Measurements from ENCODE around the gene PIGQ.
A peak's percentile ranks its signal among the peaks of the same experiment; 100 is the strongest.

The PIGQ gene

DNA sequence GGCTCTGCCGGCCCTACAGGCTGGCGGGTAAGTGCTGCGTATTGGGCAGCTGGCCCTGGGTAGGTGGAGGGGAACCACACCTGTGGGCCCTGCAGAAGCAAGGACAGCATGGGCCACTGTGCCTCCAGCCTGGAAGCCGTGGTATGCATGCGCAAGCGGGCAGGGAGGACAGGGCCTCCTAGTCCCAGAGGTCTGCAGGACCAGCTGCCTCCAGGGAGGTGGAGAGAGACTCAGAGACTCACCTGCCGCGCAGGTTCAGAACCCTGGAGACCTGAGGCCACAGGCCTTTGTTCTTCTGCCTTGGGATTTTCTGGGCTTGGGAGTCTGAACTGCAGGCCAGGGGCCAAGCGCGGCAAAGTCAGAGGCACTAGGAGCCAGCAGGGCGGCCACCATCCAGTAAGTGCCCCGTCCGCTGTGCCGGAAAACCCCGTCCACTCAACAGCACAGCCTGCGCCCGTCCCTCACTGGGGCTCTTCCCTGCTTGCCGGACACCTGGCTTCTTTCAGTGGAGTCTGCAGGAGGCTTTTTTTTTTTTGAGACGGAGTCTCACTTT, 11.3 kb downstream of the PIGQ start:
- WGBS (ENCODE audit: extremely low coverage, insufficient coverage, insufficient read length), result no CpG with 5 or more reads among the region's 19 CpGs
- no peaks in the 10 kb centered on the region for H3K79me2 ChIP-seq (ENCODE audit: control insufficient read depth, insufficient read depth, low read length, poor library complexity)
- no peak overlapping the region for H3K14ac ChIP-seq (ENCODE audit: low read length)
- no peaks in the 10 kb centered on the region for H3K79me1 ChIP-seq (ENCODE audit: low read length)
- H3K27me3 ChIP-seq (ENCODE audit: insufficient read depth, low read length), result no peaks in the 10 kb centered on the region
- H3K4me3 ChIP-seq (ENCODE audit: low read depth, low read length), result no peak overlapping the region
- H2AFZ ChIP-seq (ENCODE audit: insufficient read depth, low read length, poor library complexity), result no peak overlapping the region
- no peak overlapping the region for H3K27ac ChIP-seq (ENCODE audit: low read depth, low read length)
- H4K91ac ChIP-seq (ENCODE audit: low read depth, low read length), result no peak overlapping the region
- H3K4me2 ChIP-seq (ENCODE audit: low read length), result no peak overlapping the region
- H2BK120ac ChIP-seq (ENCODE audit: insufficient read depth, low read length, poor library complexity), result no peak overlapping the region
- H3K4me1 ChIP-seq (ENCODE audit: control insufficient read depth in 1 of 2, insufficient read depth in 2 of 2, low read length in 2 of 2), result no peaks in the 10 kb centered on the region
- H2BK12ac ChIP-seq (ENCODE audit: low read length), result no peak overlapping the region
- no peak overlapping the region for H3K23ac ChIP-seq (ENCODE audit: low read length)
- H3K18ac ChIP-seq (ENCODE audit: low read length), result no peak overlapping the region
- no peak overlapping the region for H2AK5ac ChIP-seq (ENCODE audit: low read length)
- H3K4ac ChIP-seq (ENCODE audit: low read depth, low read length), result no peak overlapping the region
- no peak overlapping the region for H2BK5ac ChIP-seq (ENCODE audit: low read depth, low read length, poor library complexity)
- peaks cover 15 to 20% of the 10 kb centered on the region in 2 experiments for H3K36me3 ChIP-seq (ENCODE audit: control insufficient read depth in 1 of 2, insufficient read depth in 2 of 2, low read length in 2 of 2)
- H4K12ac ChIP-seq (ENCODE audit: low read depth, low read length), result no peak overlapping the region
- peak in 1 of 2 donors; percentile 43 for DNase-seq
- peaks cover 11% of the 10 kb centered on the region for H3K9me3 ChIP-seq (ENCODE audit: insufficient read depth, low read depth, low read length)
- H4K8ac ChIP-seq (ENCODE audit: low read depth, low read length), result no peak overlapping the region
- H3K9ac ChIP-seq (ENCODE audit: low read length), result no peak overlapping the region

DNA sequence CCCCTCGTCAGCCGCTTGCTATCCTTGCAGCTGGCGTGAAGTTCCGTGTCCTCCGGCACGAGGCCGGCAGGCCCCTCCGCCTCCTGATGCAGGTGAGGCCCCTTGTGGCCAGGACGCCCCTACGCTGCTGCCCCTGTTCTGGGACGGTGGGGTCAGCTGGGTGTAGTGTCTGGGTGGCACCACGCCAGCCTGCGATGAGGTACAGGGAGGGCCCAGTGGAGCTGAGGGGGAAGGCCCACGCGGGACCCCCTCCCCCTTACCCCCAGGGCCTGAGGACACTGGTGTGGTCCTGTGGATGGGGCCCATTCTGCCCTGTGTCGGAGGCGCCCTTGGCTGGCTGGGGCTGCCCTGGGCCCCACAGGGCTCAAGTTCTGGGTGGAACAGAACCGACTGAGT, 12.4 kb downstream of the PIGQ start:
- Histone ChIP-seq H2BK12ac (ENCODE audit: low read length) (no peak overlapping the region), H2AFZ (ENCODE audit: insufficient read depth, low read length, poor library complexity) (no peak overlapping the region), H3K18ac (ENCODE audit: low read length) (no peak overlapping the region), H3K27me3 (ENCODE audit: insufficient read depth, low read length) (no peaks in the 10 kb centered on the region), H3K36me3 (ENCODE audit: control insufficient read depth in 1 of 2, insufficient read depth in 2 of 2, low read length in 2 of 2) (peaks cover 11 to 19% of the 10 kb centered on the region in 2 experiments), H3K9ac (ENCODE audit: low read length) (no peak overlapping the region), H4K12ac (ENCODE audit: low read depth, low read length) (no peak overlapping the region), H4K91ac (ENCODE audit: low read depth, low read length) (no peak overlapping the region), H2BK120ac (ENCODE audit: insufficient read depth, low read length, poor library complexity) (no peak overlapping the region), H2AK5ac (ENCODE audit: low read length) (no peak overlapping the region), H2BK5ac (ENCODE audit: low read depth, low read length, poor library complexity) (no peak overlapping the region), H3K14ac (ENCODE audit: low read length) (no peak overlapping the region), H3K79me2 (ENCODE audit: control insufficient read depth, insufficient read depth, low read length, poor library complexity) (no peaks in the 10 kb centered on the region), H3K79me1 (ENCODE audit: low read length) (no peaks in the 10 kb centered on the region), H4K8ac (ENCODE audit: low read depth, low read length) (no peak overlapping the region), H3K9me3 (ENCODE audit: insufficient read depth, low read depth, low read length) (peaks cover 8% of the 10 kb centered on the region), H3K4me3 (ENCODE audit: low read depth, low read length) (no peak overlapping the region), H3K23ac (ENCODE audit: low read length) (no peak overlapping the region), H3K27ac (ENCODE audit: low read depth, low read length) (no peak overlapping the region), H3K4me2 (ENCODE audit: low read length) (no peak overlapping the region), H3K4me1 (ENCODE audit: control insufficient read depth in 1 of 2, insufficient read depth in 2 of 2, low read length in 2 of 2) (no peaks in the 10 kb centered on the region), H3K4ac (ENCODE audit: low read depth, low read length) (no peak overlapping the region)
- no peak for DNase-seq
- WGBS (ENCODE audit: extremely low coverage, insufficient coverage, insufficient read length), result no CpG with 5 or more reads among the region's 18 CpGs

DNA sequence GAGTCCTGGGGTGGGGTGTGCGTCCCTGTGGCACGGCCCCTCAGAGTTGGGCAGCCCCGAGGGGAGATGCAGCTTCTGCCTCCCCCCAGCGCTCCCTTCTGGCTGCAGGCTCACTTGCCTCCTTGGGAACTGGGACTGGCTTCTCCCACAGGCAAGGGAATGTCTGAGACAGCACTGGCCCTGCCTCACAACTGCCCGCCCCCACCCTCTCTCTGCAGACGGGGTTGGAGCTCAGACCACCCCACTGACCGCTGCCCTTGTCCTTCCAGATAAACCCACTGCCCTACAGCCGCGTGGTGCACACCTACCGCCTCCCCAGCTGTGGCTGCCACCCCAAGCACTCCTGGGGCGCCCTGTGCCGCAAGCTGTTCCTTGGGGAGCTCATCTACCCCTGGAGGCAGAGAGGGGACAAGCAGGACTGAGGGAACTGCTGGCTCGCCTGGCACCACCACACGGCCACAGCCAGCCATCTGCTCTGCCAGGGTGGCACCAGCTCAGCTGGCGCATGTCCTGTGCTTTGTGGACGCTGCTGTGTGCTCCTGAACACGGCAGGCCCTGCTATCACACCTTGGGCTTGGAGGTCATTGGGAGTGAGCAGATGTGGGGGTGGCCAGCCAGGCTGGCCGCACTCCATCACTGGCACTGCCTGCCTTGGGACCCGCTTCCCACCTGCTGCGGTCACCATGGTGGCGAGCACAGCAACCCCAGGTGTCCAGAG, 13.0 kb downstream of the PIGQ start:
- H3K9ac ChIP-seq (ENCODE audit: low read length), result no peak overlapping the region
- no peak overlapping the region for H4K12ac ChIP-seq (ENCODE audit: low read depth, low read length)
- H3K27me3 ChIP-seq (ENCODE audit: insufficient read depth, low read length), result no peaks in the 10 kb centered on the region
- no peaks in the 10 kb centered on the region for H3K79me1 ChIP-seq (ENCODE audit: low read length)
- peaks cover 11 to 17% of the 10 kb centered on the region in 2 experiments for H3K36me3 ChIP-seq (ENCODE audit: control insufficient read depth in 1 of 2, insufficient read depth in 2 of 2, low read length in 2 of 2)
- no peak overlapping the region for H3K4me3 ChIP-seq (ENCODE audit: low read depth, low read length)
- no peak overlapping the region for H3K23ac ChIP-seq (ENCODE audit: low read length)
- no peak overlapping the region for H4K8ac ChIP-seq (ENCODE audit: low read depth, low read length)
- no peak overlapping the region for H3K14ac ChIP-seq (ENCODE audit: low read length)
- H2BK120ac ChIP-seq (ENCODE audit: insufficient read depth, low read length, poor library complexity), result no peak overlapping the region
- H3K18ac ChIP-seq (ENCODE audit: low read length), result no peak overlapping the region
- no peak overlapping the region for H2AK5ac ChIP-seq (ENCODE audit: low read length)
- no peak overlapping the region for H3K4me2 ChIP-seq (ENCODE audit: low read length)
- no peaks in the 10 kb centered on the region for H3K79me2 ChIP-seq (ENCODE audit: control insufficient read depth, insufficient read depth, low read length, poor library complexity)
- no peak overlapping the region for H2AFZ ChIP-seq (ENCODE audit: insufficient read depth, low read length, poor library complexity)
- no peak overlapping the region for H4K91ac ChIP-seq (ENCODE audit: low read depth, low read length)
- H3K4me1 ChIP-seq (ENCODE audit: control insufficient read depth in 1 of 2, insufficient read depth in 2 of 2, low read length in 2 of 2), result peaks cover 0 to under 1% of the 10 kb centered on the region in 2 experiments
- no CpG with 5 or more reads among the region's 21 CpGs for WGBS (ENCODE audit: extremely low coverage, insufficient coverage, insufficient read length)
- no peak overlapping the region for H2BK12ac ChIP-seq (ENCODE audit: low read length)
- DNase-seq, result no peak
- H2BK5ac ChIP-seq (ENCODE audit: low read depth, low read length, poor library complexity), result no peak overlapping the region
- H3K27ac ChIP-seq (ENCODE audit: low read depth, low read length), result no peak overlapping the region
- peaks cover 8% of the 10 kb centered on the region for H3K9me3 ChIP-seq (ENCODE audit: insufficient read depth, low read depth, low read length)
- H3K4ac ChIP-seq (ENCODE audit: low read depth, low read length), result no peak overlapping the region

DNA sequence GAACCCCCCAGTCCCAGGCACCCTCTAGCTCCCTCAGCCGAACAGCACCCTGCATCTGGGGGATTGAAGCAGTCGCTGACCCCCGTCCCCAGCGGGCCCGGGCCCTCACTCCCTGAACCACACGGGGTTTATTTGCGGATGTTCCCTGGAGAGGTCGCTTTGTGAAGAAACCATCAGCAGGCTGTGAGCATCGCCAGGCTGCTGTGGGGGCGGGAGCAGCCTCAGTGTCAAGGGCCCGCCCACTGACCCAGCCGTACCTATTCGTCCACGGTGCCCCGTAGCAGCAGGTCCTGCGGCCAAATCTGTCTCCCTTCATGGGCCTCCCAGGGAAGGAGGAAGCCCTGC, 13.7 kb downstream of the PIGQ start:
- Histone ChIP-seq H2AFZ (ENCODE audit: insufficient read depth, low read length, poor library complexity) (no peak overlapping the region), H3K36me3 (ENCODE audit: control insufficient read depth in 1 of 2, insufficient read depth in 2 of 2, low read length in 2 of 2) (peaks cover 11 to 18% of the 10 kb centered on the region in 2 experiments), H3K4ac (ENCODE audit: low read depth, low read length) (no peak overlapping the region), H3K4me2 (ENCODE audit: low read length) (no peak overlapping the region), H3K79me1 (ENCODE audit: low read length) (peaks cover 4% of the 10 kb centered on the region), H4K91ac (ENCODE audit: low read depth, low read length) (no peak overlapping the region), H3K4me3 (ENCODE audit: low read depth, low read length) (no peak overlapping the region), H3K18ac (ENCODE audit: low read length) (no peak overlapping the region), H3K9me3 (ENCODE audit: insufficient read depth, low read depth, low read length) (peaks cover 7% of the 10 kb centered on the region), H2BK12ac (ENCODE audit: low read length) (no peak overlapping the region), H3K23ac (ENCODE audit: low read length) (no peak overlapping the region), H2AK5ac (ENCODE audit: low read length) (no peak overlapping the region), H3K27ac (ENCODE audit: low read depth, low read length) (no peak overlapping the region), H3K14ac (ENCODE audit: low read length) (no peak overlapping the region), H2BK120ac (ENCODE audit: insufficient read depth, low read length, poor library complexity) (no peak overlapping the region), H2BK5ac (ENCODE audit: low read depth, low read length, poor library complexity) (no peak overlapping the region), H3K79me2 (ENCODE audit: control insufficient read depth, insufficient read depth, low read length, poor library complexity) (peaks cover 5% of the 10 kb centered on the region), H3K27me3 (ENCODE audit: insufficient read depth, low read length) (no peaks in the 10 kb centered on the region), H4K12ac (ENCODE audit: low read depth, low read length) (no peak overlapping the region), H3K4me1 (ENCODE audit: control insufficient read depth in 1 of 2, insufficient read depth in 2 of 2, low read length in 2 of 2) (peaks cover 5 to 6% of the 10 kb centered on the region in 2 experiments), H4K8ac (ENCODE audit: low read depth, low read length) (no peak overlapping the region), H3K9ac (ENCODE audit: low read length) (no peak overlapping the region)
- no peak for DNase-seq
- WGBS (ENCODE audit: extremely low coverage, insufficient coverage, insufficient read length), result no CpG with 5 or more reads among the region's 16 CpGs

All from trophoblast cell (in vitro differentiated cells and primary cell).